T-cell (primary cell): Measurements from ENCODE around the gene MRPL49. TPM values are rescaled to one million over a fixed set of nuclear protein-coding genes. Genes with fewer than 3 reads are reported as not detected.

ENCODE experiments used
- ATAC-seq, 4 experiments: fragments of 200-7000 bp in 3 of 4; fragments of 150-1000 bp in 1 of 4; cut with Tn5 transposase; replicated peaks in 1 of 4; 1 replicate in 3 of 4; 2 replicates in 1 of 4; pipeline ENCODE4 v1.10.0; 2021; ENCODE audit warnings: moderate library complexity in 3 of 4, mild to moderate bottlenecking in 2 of 4, moderate number of reproducible peaks in 1 of 4
- CTCF ChIA-PET, 2 donors: fragments of 300-600 bp; sonication (Branson Sonifier 250); formaldehyde crosslinking; loops; one replicate each; lab custom pipeline; 2022; ENCODE audit warnings: antibody characterized with exemption in 2 of 2; lab: Charles Lee
- POLR2A ChIA-PET, 2 donors: fragments of 300-600 bp; sonication (Branson Sonifier 250); formaldehyde crosslinking; loops; one replicate each; lab custom pipeline; 2022; ENCODE audit warnings: antibody characterized with exemption in 2 of 2; lab: Charles Lee
- DNase-seq, 35 experiments: peaks; one replicate each; pipeline versions ENCODE4 v3.0.0 to v3.0.0-alpha.2; 2013 to 2023
- H3K27ac ChIP-seq: one replicate; pipeline ENCODE4 v1.5.1; 2013; ENCODE audit warnings: low read length
- H3K27me3 ChIP-seq, 2 experiments: replicated peaks in 1 of 2; 1 replicate in 1 of 2; 2 replicates in 1 of 2; pipeline versions ENCODE4 v1.6.1 to v1.7.0; 2013; ENCODE audit warnings: low read length in 1 of 2, mixed read lengths in 1 of 2; ENCODE audit not compliant: control insufficient read depth in 2 of 2, insufficient read depth in 2 of 2; ENCODE audit errors: extremely low read depth in 1 of 2
- H3K36me3 ChIP-seq, 2 donors: 1 replicate in 1 of 2; 2 replicates in 1 of 2; pipeline versions ENCODE4 v1.6.1 to v1.7.0; 2013; ENCODE audit warnings: low read length in 1 of 2; ENCODE audit not compliant: control insufficient read depth in 2 of 2, insufficient read depth in 1 of 2; ENCODE audit errors: extremely low read depth in 1 of 2
- H3K4me1 ChIP-seq, 2 experiments: 1 replicate in 1 of 2; 2 replicates in 1 of 2; pipeline versions ENCODE4 v1.6.1 to v1.7.0; 2013; ENCODE audit warnings: low read length in 2 of 2, mixed read lengths in 1 of 2; ENCODE audit not compliant: insufficient read depth in 2 of 2, control insufficient read depth in 1 of 2; ENCODE audit errors: extremely low read depth in 1 of 2
- H3K4me3 ChIP-seq, 2 donors: 1 replicate in 1 of 2; 2 replicates in 1 of 2; pipeline versions ENCODE4 v1.5.1 to v1.7.0; 2013; ENCODE audit warnings: mild to moderate bottlenecking in 2 of 2, low read length in 1 of 2, moderate library complexity in 1 of 2; ENCODE audit not compliant: control insufficient read depth in 1 of 2; ENCODE audit errors: extremely low read depth in 1 of 2
- H3K9me3 ChIP-seq: 2 replicates; pipeline ENCODE4 v1.7.0; 2013
- H3K27ac Mint-ChIP-seq, 2 donors: one replicate each; pipeline ENCODE4 v1.8.0; 2020 to 2021; ENCODE audit warnings: mild to moderate bottlenecking in 2 of 2, mixed read lengths in 2 of 2
- H3K27me3 Mint-ChIP-seq, 2 donors: one replicate each; pipeline ENCODE4 v1.8.0; 2021 to 2022; ENCODE audit warnings: mixed read lengths in 2 of 2
- H3K36me3 Mint-ChIP-seq: one replicate; pipeline ENCODE4 v1.8.0; 2021; ENCODE audit warnings: mixed read lengths
- H3K4me1 Mint-ChIP-seq, 3 donors: one replicate each; pipeline ENCODE4 v1.8.0; 2020 to 2022; ENCODE audit warnings: mixed read lengths in 3 of 3, mild to moderate bottlenecking in 1 of 3
- H3K4me3 Mint-ChIP-seq, 3 donors: one replicate each; pipeline ENCODE4 v1.8.0; 2020 to 2022; ENCODE audit warnings: mild to moderate bottlenecking in 3 of 3, mixed read lengths in 3 of 3, moderate library complexity in 3 of 3
- H3K9me3 Mint-ChIP-seq, 3 donors: one replicate each; pipeline ENCODE4 v1.8.0; 2020 to 2022; ENCODE audit warnings: mixed read lengths in 3 of 3
- WGBS: methylation state at CpG from one replicate; pipeline ENCODE4 v1.1.5; 2013; ENCODE audit warnings: missing lambda C conversion rate; ENCODE audit not compliant: insufficient coverage; 5-methylcytosine and 5-hydroxymethylcytosine counted together
- total RNA-seq, 35 experiments: library from RNA in 6 of 35; stranded (reverse) in 6 of 35; fragments of 120-200 nt in 1 of 35; gene quantifications; one replicate each; pipeline versions ENCODE4 v1.2.1 to v1.2.4 and lab custom pipeline; 2013 to 2026

Gene MRPL49
- total RNA-seq, 5 donors from 2014 or later (not counting 1 experiment from before 2014, with no cell fraction given), result 48.3 to 58.8 (median 55.1) TPM

GRCh38 chr11:65156256-65156655 is 34.1 kb downstream of the MRPL49 start:
- DNase-seq (no peak), ATAC-seq (no peak)
- Mint-ChIP-seq H3K4me3 (no peak overlapping the region), H3K27me3 (peaks cover 4 to 8% of the 10 kb centered on the region in 2 donors), H3K9me3 (no peaks in the 10 kb centered on the region), H3K36me3 (no peaks in the 10 kb centered on the region), H3K4me1 (peaks cover 0 to 3% (median 0%) of the 10 kb centered on the region in 3 donors), H3K27ac (no peak overlapping the region)
- no peaks in the 10 kb centered on the region for H3K4me1 ChIP-seq
- H3K27ac ChIP-seq, result no peak overlapping the region
- no peak overlapping the region for H3K4me3 ChIP-seq
- CTCF ChIA-PET, result no interaction called here
- H3K36me3 ChIP-seq, result no peaks in the 10 kb centered on the region
- H3K9me3 ChIP-seq, result no peaks in the 10 kb centered on the region
- H3K27me3 ChIP-seq, result no peaks in the 10 kb centered on the region
- WGBS, result no CpG with 5 or more reads among the region's 3 CpGs
- POLR2A ChIA-PET, result no interaction called here

GRCh38 chr11:65156926-65157325 is 34.8 kb downstream of the MRPL49 start:
- Mint-ChIP-seq H3K4me3 (no peak overlapping the region), H3K4me1 (no peaks in the 10 kb centered on the region), H3K36me3 (no peaks in the 10 kb centered on the region), H3K27me3 (peaks cover 4 to 8% of the 10 kb centered on the region in 2 donors), H3K9me3 (no peaks in the 10 kb centered on the region), H3K27ac (no peak overlapping the region)
- POLR2A ChIA-PET, result no interaction called here
- 80% methylated on average over 3 of the region's 3 CpGs for WGBS
- CTCF ChIA-PET, result interaction anchor here in 1 of 2 donors (0.6 kb wide), 1 partner anchor 222 kb away, joined by 6 read pairs; no protein-coding TSS in a partner anchor
- Histone ChIP-seq H3K9me3 (no peaks in the 10 kb centered on the region), H3K27ac (no peak overlapping the region), H3K36me3 (no peaks in the 10 kb centered on the region), H3K4me1 (no peaks in the 10 kb centered on the region), H3K27me3 (no peaks in the 10 kb centered on the region), H3K4me3 (no peak overlapping the region)
- ATAC-seq (no peak), DNase-seq (no peak)

GRCh38 chr11:65157336-65157735 is 35.2 kb downstream of the MRPL49 start:
- ChIA-PET POLR2A (no interaction called here), CTCF (interaction anchor here (0.6 kb wide), 2 partner anchors 222 to 424 kb away, joined by 5 to 6 read pairs; no protein-coding TSS in a partner anchor)
- no peaks in the 10 kb centered on the region for H3K4me1 Mint-ChIP-seq
- H3K9me3 ChIP-seq, result no peaks in the 10 kb centered on the region
- H3K4me3 Mint-ChIP-seq, result no peak overlapping the region
- no peaks in the 10 kb centered on the region for H3K4me1 ChIP-seq
- no peak overlapping the region for H3K27ac Mint-ChIP-seq
- H3K27ac ChIP-seq, result no peak overlapping the region
- no peak for DNase-seq
- WGBS, result 52% methylated on average over 3 of the region's 3 CpGs
- H3K36me3 ChIP-seq, result no peaks in the 10 kb centered on the region
- no peaks in the 10 kb centered on the region for H3K36me3 Mint-ChIP-seq
- H3K27me3 Mint-ChIP-seq, result peaks cover 4 to 8% of the 10 kb centered on the region in 2 donors
- no peak overlapping the region for H3K4me3 ChIP-seq
- no peak for ATAC-seq
- H3K9me3 Mint-ChIP-seq, result no peaks in the 10 kb centered on the region
- no peaks in the 10 kb centered on the region for H3K27me3 ChIP-seq

GRCh38 chr11:65159012-65159411 is 36.9 kb downstream of the MRPL49 start:
- CTCF ChIA-PET, result no interaction called here

GRCh38 chr11:65160643-65161042 is 38.5 kb downstream of the MRPL49 start:
- Histone ChIP-seq H3K9me3 (no peaks in the 10 kb centered on the region), H3K27ac (no peak overlapping the region), H3K4me1 (no peaks in the 10 kb centered on the region), H3K4me3 (no peak overlapping the region), H3K36me3 (no peaks in the 10 kb centered on the region), H3K27me3 (no peaks in the 10 kb centered on the region)
- DNase-seq (no peak), ATAC-seq (no peak)
- CTCF ChIA-PET, result no interaction called here
- H3K4me1 Mint-ChIP-seq, result no peaks in the 10 kb centered on the region
- no CpG with 5 or more reads among the region's 3 CpGs for WGBS
- POLR2A ChIA-PET, result no interaction called here
- no peak overlapping the region for H3K4me3 Mint-ChIP-seq
- no peaks in the 10 kb centered on the region for H3K36me3 Mint-ChIP-seq
- no peaks in the 10 kb centered on the region for H3K9me3 Mint-ChIP-seq
- H3K27ac Mint-ChIP-seq, result no peak overlapping the region
- peaks cover 4% of the 10 kb centered on the region in 2 donors for H3K27me3 Mint-ChIP-seq

More at GRCh38 chr11:65159012-65159411, 36.9 kb downstream of the MRPL49 start:
- no peaks in the 10 kb centered on the region for H3K4me1 ChIP-seq
- no peak for DNase-seq
- Mint-ChIP-seq H3K27me3 (peaks cover 4% of the 10 kb centered on the region in 2 donors), H3K4me1 (no peaks in the 10 kb centered on the region), H3K4me3 (no peak overlapping the region), H3K27ac (no peak overlapping the region), H3K36me3 (no peaks in the 10 kb centered on the region), H3K9me3 (no peaks in the 10 kb centered on the region)
- H3K27ac ChIP-seq, result no peak overlapping the region
- POLR2A ChIA-PET, result no interaction called here
- no CpG with 5 or more reads among the region's 5 CpGs for WGBS
- no peak overlapping the region for H3K4me3 ChIP-seq
- H3K9me3 ChIP-seq, result no peaks in the 10 kb centered on the region
- H3K27me3 ChIP-seq, result no peaks in the 10 kb centered on the region
- no peak for ATAC-seq
- no peaks in the 10 kb centered on the region for H3K36me3 ChIP-seq

- no CpG with 5 or more reads among the region's 2 CpGs for WGBS
Measured at GRCh38 chr11:65163684-65164083, 41.6 kb downstream of the MRPL49 start.

More at GRCh38 chr11:65163684-65164083, 41.6 kb downstream of the MRPL49 start:
- H3K4me3 Mint-ChIP-seq, result no peak overlapping the region
- Histone ChIP-seq H3K27me3 (no peaks in the 10 kb centered on the region), H3K4me1 (no peaks in the 10 kb centered on the region), H3K9me3 (no peaks in the 10 kb centered on the region), H3K27ac (no peak overlapping the region), H3K36me3 (no peaks in the 10 kb centered on the region), H3K4me3 (no peak overlapping the region)
- peaks cover 4% of the 10 kb centered on the region in 2 donors for H3K27me3 Mint-ChIP-seq
- no peaks in the 10 kb centered on the region for H3K36me3 Mint-ChIP-seq
- ChIA-PET POLR2A (interaction anchor here in 1 of 2 donors (0.7 kb wide), 1 partner anchor 350 kb away, joined by 3 read pairs; no protein-coding TSS in a partner anchor), CTCF (interaction anchor here in 1 of 2 donors (0.8 to 1.1 kb wide), 2 partner anchors 12 to 23 kb away, joined by 4 read pairs; no protein-coding TSS in a partner anchor)
- H3K4me1 Mint-ChIP-seq, result peaks cover 0 to 2% (median 0%) of the 10 kb centered on the region in 3 donors
- no peaks in the 10 kb centered on the region for H3K9me3 Mint-ChIP-seq
- DNase-seq (no peak), ATAC-seq (no peak)
- H3K27ac Mint-ChIP-seq, result no peak overlapping the region
